Left ventricle myocardium inferior (tissue), 1 donor: ENCODE measurements around the gene PGLYRP1. TPM values are rescaled to one million over a fixed set of nuclear protein-coding genes. Genes with fewer than 3 reads are reported as not detected.

Source experiments
- DNase-seq: peaks from one replicate; pipeline ENCODE4 v3.0.0-alpha.2; 2020
- H3K27ac ChIP-seq: fragments of 200-600 bp; replicated peaks from 2 replicates; pipeline ENCODE4 v1.8.0; 2021
- H3K27me3 ChIP-seq: fragments of 200-600 bp; 2 replicates; pipeline ENCODE4 v1.8.0; 2021; ENCODE audit warnings: low read depth
- H3K36me3 ChIP-seq: fragments of 200-600 bp; 2 replicates; pipeline ENCODE4 v1.8.0; 2021
- H3K4me1 ChIP-seq: fragments of 200-600 bp; 2 replicates; pipeline ENCODE4 v1.8.0; 2021
- H3K4me3 ChIP-seq: fragments of 200-600 bp; 2 replicates; pipeline ENCODE4 v1.8.0; 2021; ENCODE audit warnings: mild to moderate bottlenecking, moderate library complexity
- H3K9me3 ChIP-seq: fragments of 200-600 bp; replicated peaks from 2 replicates; pipeline ENCODE4 v1.8.0; 2021
- intact Hi-C: fragments of 100-400 bp; cut with micrococcal nuclease; formaldehyde crosslinking; loops from one replicate; pipeline ENCODE4 v1.11.0; 2022
- total RNA-seq: library from RNA; stranded (reverse); fragmentation: NEBNext Ultra II Directional; extraction: Animal tissue kit (Norgen Biotek cat#: 25700); gene quantifications from one replicate; pipeline ENCODE4 v1.2.1, GENCODE V29; 2021
- TF ChIP-seq, protein P1 (sequence below): fragments of 200-600 bp; IDR thresholded peaks from 2 replicates; pipeline ENCODE4 v1.8.0; 2021; ENCODE audit warnings: antibody characterized with exemption, mild to moderate bottlenecking, borderline replicate concordance
- donor health status: DM: no; HTN: yes; CAD: no; lungs with severe emphysema.

PGLYRP1 gene
- total RNA-seq, 1 donor from 2014 or later = not detected

DNA sequence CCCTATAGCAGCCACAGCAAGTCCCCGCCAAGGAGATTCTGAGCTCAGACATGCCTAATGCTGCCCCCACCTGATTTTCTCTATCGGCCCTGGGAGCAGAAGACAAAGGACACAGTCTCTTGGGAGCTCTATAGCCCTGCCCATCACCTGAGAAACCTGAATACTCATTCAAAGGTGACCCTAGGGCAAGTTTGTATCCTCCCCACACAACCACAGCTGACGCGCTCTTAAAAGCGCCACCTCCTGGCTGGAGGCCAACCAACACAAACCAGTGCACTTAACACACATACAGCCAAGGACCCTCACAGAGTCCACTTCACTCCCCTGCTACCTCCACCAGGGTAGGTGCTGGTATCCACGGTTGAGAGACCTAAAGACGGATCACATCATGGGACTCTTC lies 26.7 kb upstream of the PGLYRP1 start:
- Histone ChIP-seq H3K27me3 (peaks cover 95% of the 10 kb centered on the region), H3K27ac (no peak overlapping the region), H3K4me1 (no peaks in the 10 kb centered on the region), H3K36me3 (no peaks in the 10 kb centered on the region), H3K4me3 (no peak overlapping the region), H3K9me3 (peaks cover 19% of the 10 kb centered on the region)
- no peak for DNase-seq
- TF ChIP-seq, protein P1, sequence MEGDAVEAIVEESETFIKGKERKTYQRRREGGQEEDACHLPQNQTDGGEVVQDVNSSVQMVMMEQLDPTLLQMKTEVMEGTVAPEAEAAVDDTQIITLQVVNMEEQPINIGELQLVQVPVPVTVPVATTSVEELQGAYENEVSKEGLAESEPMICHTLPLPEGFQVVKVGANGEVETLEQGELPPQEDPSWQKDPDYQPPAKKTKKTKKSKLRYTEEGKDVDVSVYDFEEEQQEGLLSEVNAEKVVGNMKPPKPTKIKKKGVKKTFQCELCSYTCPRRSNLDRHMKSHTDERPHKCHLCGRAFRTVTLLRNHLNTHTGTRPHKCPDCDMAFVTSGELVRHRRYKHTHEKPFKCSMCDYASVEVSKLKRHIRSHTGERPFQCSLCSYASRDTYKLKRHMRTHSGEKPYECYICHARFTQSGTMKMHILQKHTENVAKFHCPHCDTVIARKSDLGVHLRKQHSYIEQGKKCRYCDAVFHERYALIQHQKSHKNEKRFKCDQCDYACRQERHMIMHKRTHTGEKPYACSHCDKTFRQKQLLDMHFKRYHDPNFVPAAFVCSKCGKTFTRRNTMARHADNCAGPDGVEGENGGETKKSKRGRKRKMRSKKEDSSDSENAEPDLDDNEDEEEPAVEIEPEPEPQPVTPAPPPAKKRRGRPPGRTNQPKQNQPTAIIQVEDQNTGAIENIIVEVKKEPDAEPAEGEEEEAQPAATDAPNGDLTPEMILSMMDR = no peak
- intact Hi-C loops = no loop called here

DNA sequence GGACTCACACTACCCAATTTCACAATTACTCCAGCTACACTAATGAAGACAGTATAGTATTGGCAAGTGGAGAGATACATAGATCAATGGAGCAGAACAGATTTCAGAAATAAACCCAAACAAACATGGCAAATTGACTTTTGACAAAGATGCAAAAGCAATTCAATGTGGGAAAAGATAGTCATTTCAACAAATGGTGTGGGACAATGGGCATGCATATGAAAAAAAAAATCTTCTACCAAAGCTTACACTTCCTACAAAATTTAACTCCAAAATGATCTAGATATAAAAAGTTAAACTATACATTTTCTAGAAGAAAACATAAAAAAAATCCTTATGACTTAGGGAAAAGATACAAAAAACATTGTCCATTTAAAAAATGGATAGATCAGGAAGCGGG lies 20.7 kb upstream of the PGLYRP1 start:
- Histone ChIP-seq H3K4me3 (no peak overlapping the region), H3K27ac (no peak overlapping the region), H3K36me3 (no peaks in the 10 kb centered on the region), H3K27me3 (peaks cover 85% of the 10 kb centered on the region), H3K9me3 (peaks cover 14% of the 10 kb centered on the region), H3K4me1 (no peaks in the 10 kb centered on the region)
- no peak for DNase-seq
- intact Hi-C loops = no loop called here
- TF ChIP-seq, protein P1 = no peak

DNA sequence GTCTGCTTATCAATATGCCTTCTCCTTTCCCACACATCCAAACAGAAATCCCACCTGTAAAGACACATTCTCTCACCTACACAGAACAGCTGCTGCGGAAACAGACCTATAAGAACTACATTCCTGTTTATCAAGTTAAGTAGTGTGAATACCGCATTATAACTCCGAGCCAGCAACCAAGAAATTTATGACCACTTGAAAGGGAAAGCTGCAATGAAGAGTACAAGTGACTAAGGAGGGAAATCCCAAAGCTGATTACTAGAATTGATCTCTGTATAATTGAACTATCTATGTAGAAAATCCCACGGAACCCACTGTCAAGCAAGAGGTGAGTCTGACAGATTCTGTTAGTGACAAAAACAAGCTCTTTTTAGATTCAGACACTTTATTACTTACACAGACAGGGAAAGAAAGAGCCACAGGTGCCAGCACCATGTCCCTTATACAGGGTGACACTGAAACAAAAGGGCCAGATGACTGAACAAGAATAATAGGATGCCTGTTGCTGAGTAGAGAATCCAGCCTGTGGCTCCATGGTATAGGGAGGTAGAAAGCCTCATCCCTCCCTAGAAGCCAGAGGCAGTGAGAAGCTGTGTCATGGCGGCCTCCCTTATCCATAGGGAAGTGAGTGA lies 19.5 kb upstream of the PGLYRP1 start:
- Histone ChIP-seq H3K4me1 (no peaks in the 10 kb centered on the region), H3K27ac (no peak overlapping the region), H3K4me3 (no peak overlapping the region), H3K9me3 (peaks cover 15% of the 10 kb centered on the region), H3K27me3 (peaks cover 74% of the 10 kb centered on the region), H3K36me3 (no peaks in the 10 kb centered on the region)
- TF ChIP-seq, protein P1 = no peak
- DNase-seq = no peak
- intact Hi-C loops = no loop called here

DNA sequence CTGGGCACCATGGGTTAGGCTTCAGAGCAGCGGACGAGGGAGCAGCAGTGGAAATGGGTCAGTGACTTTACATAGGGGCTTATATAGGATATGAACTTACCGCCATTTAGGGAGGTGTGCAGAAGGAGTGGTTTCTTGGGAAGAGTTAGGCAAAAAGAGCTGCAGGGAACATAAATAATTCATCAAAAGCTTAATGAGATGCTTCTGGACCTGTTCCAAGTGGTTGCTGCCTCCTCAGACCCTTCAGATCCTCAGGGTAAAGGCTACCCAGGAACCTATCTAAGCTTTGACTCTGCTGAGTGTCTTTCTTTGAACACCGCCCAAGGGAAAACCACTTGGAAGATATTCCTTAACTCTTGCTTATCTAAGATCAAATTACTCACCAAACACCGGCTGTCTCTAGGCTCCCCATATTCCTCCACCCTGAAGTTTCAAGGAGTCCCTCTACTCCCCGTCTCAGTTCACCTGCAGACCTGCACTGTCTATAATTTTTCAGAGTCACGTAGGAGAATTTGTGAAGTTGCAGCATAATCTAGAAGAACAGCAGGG lies 18.2 kb upstream of the PGLYRP1 start, which contains the start of gene IGFL4:
TSS of gene IGFL4 (minus strand) at position 51 of the 549 bp plus-strand sequence. CDS start at position 11, 40 bp downstream.
- Histone ChIP-seq H3K27ac (no peak within 1 kb of the TSS), H3K9me3 (peaks cover 8% of the 10 kb centered on the region), H3K4me1 (no peaks in the 10 kb centered on the region), H3K36me3 (no peaks in the 10 kb centered on the region), H3K27me3 (peaks cover 69% of the 10 kb centered on the region), H3K4me3 (no peak within 1 kb of the TSS)
- intact Hi-C loops = no loop called here
- DNase-seq = no peak
- TF ChIP-seq, protein P1 = no peak

DNA sequence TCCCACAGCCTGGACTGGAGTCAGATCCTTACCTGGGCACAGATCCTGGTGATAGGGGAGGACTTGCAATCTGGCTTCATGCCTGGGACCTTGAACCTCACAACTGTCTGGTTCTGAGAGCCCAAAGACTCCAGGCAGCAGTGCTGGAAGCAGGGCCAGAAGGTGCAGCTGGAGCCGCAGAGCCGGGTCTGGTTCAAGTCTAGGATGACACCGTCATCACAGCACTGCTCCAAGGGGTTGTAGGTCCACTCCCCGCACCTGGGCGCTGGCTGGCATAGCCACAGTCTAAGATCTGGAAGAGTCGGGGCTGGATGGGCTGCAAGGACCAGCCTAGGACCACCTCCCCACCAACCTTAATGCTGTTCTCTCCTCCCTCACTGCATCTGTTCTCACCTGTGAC lies 17.3 kb upstream of the PGLYRP1 start:
- DNase-seq = no peak
- Histone ChIP-seq H3K27ac (no peak overlapping the region), H3K4me1 (no peaks in the 10 kb centered on the region), H3K9me3 (peaks cover 4% of the 10 kb centered on the region), H3K36me3 (no peaks in the 10 kb centered on the region), H3K4me3 (no peak overlapping the region), H3K27me3 (peaks cover 71% of the 10 kb centered on the region)
- intact Hi-C loops = no loop called here
- TF ChIP-seq, protein P1 = no peak
